Aorta (tissue), 5 donors: ENCODE data around the gene ARSJ. TPM values are rescaled to one million over a fixed set of nuclear protein-coding genes. Genes with fewer than 3 reads are reported as not detected.

ENCODE experiments used
- ATAC-seq: fragments of 200-7000 bp; cut with Tn5 transposase; one replicate; pipeline ENCODE4 v1.9.1; 2022; ENCODE audit warnings: moderate library complexity; ENCODE audit not compliant: low FRiP score
- DNase-seq, 2 donors: peaks; one replicate each; pipeline ENCODE4 v3.0.0-alpha.2; 2020
- H3K27ac ChIP-seq, 2 donors: one replicate each; pipeline ENCODE4 v1.5.1; 2013; ENCODE audit warnings: low read length in 2 of 2, mild to moderate bottlenecking in 2 of 2, moderate library complexity in 2 of 2, control low read depth in 1 of 2, inconsistent platforms in 1 of 2, low read depth in 1 of 2
- H3K27me3 ChIP-seq, 2 donors: one replicate each; pipeline ENCODE4 v1.6.1; 2013; ENCODE audit warnings: control low read depth in 1 of 2, low read length in 1 of 2, mild to moderate bottlenecking in 1 of 2, moderate library complexity in 1 of 2; ENCODE audit not compliant: insufficient read depth in 2 of 2, control insufficient read depth in 1 of 2
- H3K36me3 ChIP-seq, 2 donors: one replicate each; pipeline ENCODE4 v1.6.1; 2013; ENCODE audit warnings: control low read depth in 1 of 2, low read length in 1 of 2, mild to moderate bottlenecking in 1 of 2; ENCODE audit not compliant: insufficient read depth in 2 of 2, control insufficient read depth in 1 of 2
- H3K4me1 ChIP-seq, 2 donors: one replicate each; pipeline ENCODE4 v1.6.1; 2013; ENCODE audit warnings: low read length in 2 of 2, control low read depth in 1 of 2, mild to moderate bottlenecking in 1 of 2, moderate library complexity in 1 of 2; ENCODE audit not compliant: insufficient read depth in 2 of 2, control insufficient read depth in 1 of 2
- H3K4me3 ChIP-seq, 2 donors: one replicate each; pipeline ENCODE4 v1.5.1; 2013; ENCODE audit warnings: low read length in 2 of 2, control low read depth in 1 of 2, mild to moderate bottlenecking in 1 of 2
- H3K9me3 ChIP-seq: one replicate; pipeline ENCODE4 v1.6.1; 2013; ENCODE audit warnings: mild to moderate bottlenecking, low read length; ENCODE audit not compliant: control insufficient read depth
- WGBS, 2 donors: extraction: QIAGEN DNeasy Blood & Tissue Kit; methylation state at CpG; one replicate each; pipeline ENCODE4 v1.1.7; 2013; 5-methylcytosine and 5-hydroxymethylcytosine counted together
- intact Hi-C, 2 donors: fragments of 100-400 bp; cut with DNase I; formaldehyde crosslinking; loops; one replicate each; pipeline versions ENCODE4 v1.14.2 to v1.15.0; 2022
- polyA plus RNA-seq, 2 donors: library from polyadenylated mRNA; stranded (reverse); fragments of 200-250 nt; gene quantifications; one replicate each; pipeline ENCODE4 v1.2.3, GENCODE V29; 2013
- total RNA-seq, 2 donors: library from RNA; stranded (reverse); fragmentation: NEBNext Ultra II Directional; extraction: Animal tissue kit (Norgen Biotek cat#: 25700); gene quantifications; one replicate each; pipeline ENCODE4 v1.2.1, GENCODE V29; 2021
- donor health status: healthy with polysubstance abuse.
- donor health status: Bipolar disorder and iron deficiency.
- donor health status: DM: no; HTN: no; CAD: no.
- donor health status: DM: no; HTN: no; CAD: no.
- donor health status: DM: yes; HTN: yes; CAD: no.

The ARSJ gene
- total and polyA plus RNA-seq, 4 donors = 4.5 to 42.4 (median 9.2) TPM

- no peak overlapping the region for H3K27ac ChIP-seq
- H3K4me3 ChIP-seq = no peak overlapping the region
- H3K4me1 ChIP-seq = peaks cover 0 to 3% of the 10 kb centered on the region in 2 donors
- no peaks in the 10 kb centered on the region for H3K27me3 ChIP-seq
- intact Hi-C loops = loop anchor here in 1 of 2 donors (5.0 kb wide), 1 partner anchor 86 kb away; no protein-coding TSS in a partner anchor
- no peaks in the 10 kb centered on the region for H3K9me3 ChIP-seq
- H3K36me3 ChIP-seq = no peaks in the 10 kb centered on the region
- no peak for ATAC-seq
- no peak for DNase-seq
These were observed 105.9 kb downstream of the ARSJ start for GRCh38 chr4:113873508-113873907.

DNA sequence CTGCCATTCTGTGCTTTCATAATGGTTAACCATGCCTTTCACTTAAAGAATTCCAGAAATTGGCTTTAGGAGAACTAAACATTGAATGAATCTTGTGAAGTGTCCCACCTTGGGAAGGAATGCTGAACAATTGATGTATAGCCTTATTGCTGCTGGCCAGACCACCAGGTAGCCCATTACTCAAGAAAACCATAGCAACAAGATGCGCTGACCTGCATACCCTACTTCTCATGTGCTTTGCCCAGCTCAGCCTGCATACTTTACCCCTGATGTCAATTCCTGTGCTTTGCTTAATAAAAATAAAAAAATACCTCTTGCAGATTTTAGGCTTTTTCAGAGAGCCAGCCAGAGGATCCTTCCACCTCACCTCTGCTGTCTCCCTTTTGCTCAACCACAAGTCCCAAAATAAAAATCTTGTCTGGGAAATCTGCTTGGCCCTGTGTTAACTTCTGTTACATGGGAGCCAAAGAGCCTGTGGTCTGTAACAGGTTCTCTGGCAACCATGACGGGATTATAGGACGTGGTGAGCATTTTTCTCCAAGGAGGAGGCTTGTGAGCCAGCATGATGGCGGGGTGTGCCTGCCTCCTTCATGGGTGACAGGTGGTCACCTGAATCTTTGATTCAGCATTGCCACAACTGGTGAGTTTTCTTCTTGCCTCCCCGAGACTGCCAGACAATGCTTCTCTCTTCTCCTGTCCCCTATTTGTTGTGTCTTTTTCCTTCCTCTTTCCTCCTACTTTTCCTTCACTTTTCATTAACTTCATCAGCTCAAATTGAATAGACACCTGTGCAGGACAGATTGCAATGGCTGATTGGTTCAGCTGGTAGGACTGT lies 106.8 kb downstream of the ARSJ start:
- intact Hi-C loops = loop anchor here in 1 of 2 donors (5.0 kb wide), 1 partner anchor 85 kb away; no protein-coding TSS in a partner anchor
- no peak for ATAC-seq
- no peaks in the 10 kb centered on the region for H3K27me3 ChIP-seq
- no peak for DNase-seq
- H3K4me3 ChIP-seq = no peak overlapping the region
- WGBS, 2 donors = 63 to 67% methylated on average over 5 of the region's 5 CpGs
- no peaks in the 10 kb centered on the region for H3K9me3 ChIP-seq
- peaks cover 0 to 3% of the 10 kb centered on the region in 2 donors for H3K4me1 ChIP-seq
- no peaks in the 10 kb centered on the region for H3K36me3 ChIP-seq
- no peak overlapping the region for H3K27ac ChIP-seq

- H3K4me1 ChIP-seq = peaks cover 0 to 3% of the 10 kb centered on the region in 2 donors
- WGBS, 2 donors = 95 to 100% methylated on average over 1 of the region's 1 CpG
- no peak for ATAC-seq
- H3K4me3 ChIP-seq = no peak overlapping the region
- no peak overlapping the region for H3K27ac ChIP-seq
- H3K27me3 ChIP-seq = no peaks in the 10 kb centered on the region
- H3K9me3 ChIP-seq = no peaks in the 10 kb centered on the region
- DNase-seq = no peak
- no peaks in the 10 kb centered on the region for H3K36me3 ChIP-seq
- intact Hi-C loops = loop anchor here in 1 of 2 donors (5.0 kb wide), 1 partner anchor 84 kb away; no protein-coding TSS in a partner anchor
These were observed 108.4 kb downstream of the ARSJ start for GRCh38 chr4:113871080-113871479.

DNA sequence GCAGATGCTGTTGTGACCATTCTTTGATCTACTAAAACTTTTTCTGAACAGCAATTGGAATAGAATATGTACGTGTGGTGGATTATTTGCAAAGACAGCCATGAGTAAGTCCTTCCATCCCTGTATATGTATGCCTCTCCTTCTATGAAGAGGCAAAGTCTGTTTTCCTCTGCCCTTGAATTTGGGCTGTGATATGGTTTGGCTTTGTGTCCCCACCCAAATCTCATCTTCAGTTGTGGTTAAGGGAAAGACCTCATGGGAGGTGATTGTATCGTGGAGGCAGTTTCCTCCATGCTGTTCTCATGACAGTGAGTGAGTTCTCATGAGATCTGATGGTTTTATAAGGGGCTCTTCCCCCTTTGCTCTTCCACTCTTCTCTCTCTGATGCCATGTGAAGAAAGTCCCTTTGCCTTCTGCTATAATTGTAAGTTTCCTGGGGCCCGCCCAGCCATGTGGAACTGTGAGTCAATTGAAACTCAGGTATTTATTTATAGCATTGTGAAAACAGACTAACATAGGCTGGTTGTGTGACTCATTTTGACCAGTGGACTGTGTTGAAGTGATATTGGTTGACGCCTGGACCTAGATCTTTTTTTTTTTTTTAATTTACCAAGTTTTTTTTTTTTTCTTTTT lies 109.6 kb downstream of the ARSJ start:
- ATAC-seq (no peak), DNase-seq (peak in 1 of 2 donors; percentile 57)
- intact Hi-C loops = loop anchor here in 1 of 2 donors (5.0 kb wide), 1 partner anchor 83 kb away; no protein-coding TSS in a partner anchor
- no peak overlapping the region for H3K4me3 ChIP-seq
- no peak overlapping the region for H3K27ac ChIP-seq
- 62 to 63% methylated on average over 4 of the region's 4 CpGs for WGBS, 2 donors
- H3K27me3 ChIP-seq = no peaks in the 10 kb centered on the region
- H3K9me3 ChIP-seq = no peaks in the 10 kb centered on the region
- no peaks in the 10 kb centered on the region for H3K36me3 ChIP-seq
- peaks cover 0 to 3% of the 10 kb centered on the region in 2 donors for H3K4me1 ChIP-seq

- WGBS, 2 donors = 71 to 79% methylated on average over 2 of the region's 2 CpGs
- no peak overlapping the region for H3K4me3 ChIP-seq
- H3K4me1 ChIP-seq = no peaks in the 10 kb centered on the region
- no peak for ATAC-seq
- H3K27me3 ChIP-seq = no peaks in the 10 kb centered on the region
- H3K9me3 ChIP-seq = no peaks in the 10 kb centered on the region
- H3K36me3 ChIP-seq = no peaks in the 10 kb centered on the region
- H3K27ac ChIP-seq = no peak overlapping the region
- DNase-seq = no peak
- intact Hi-C loops = no loop called here
These were observed 112.8 kb downstream of the ARSJ start for GRCh38 chr4:113866611-113867010.

GRCh38 chr4:113858924-113859323 lies 120.5 kb downstream of the ARSJ start:
- WGBS, 2 donors = 39 to 40% methylated on average over 1 of the region's 1 CpG
- intact Hi-C loops = no loop called here
- ATAC-seq = no peak
- Histone ChIP-seq H3K27ac (no peak overlapping the region), H3K9me3 (no peaks in the 10 kb centered on the region), H3K4me1 (no peaks in the 10 kb centered on the region), H3K36me3 (no peaks in the 10 kb centered on the region), H3K4me3 (no peak overlapping the region), H3K27me3 (no peaks in the 10 kb centered on the region)
- DNase-seq = no peak

- no peak overlapping the region for H3K27ac ChIP-seq
- DNase-seq (no peak), ATAC-seq (no peak)
- intact Hi-C loops = no loop called here
- H3K9me3 ChIP-seq = no peaks in the 10 kb centered on the region
- H3K36me3 ChIP-seq = no peaks in the 10 kb centered on the region
- no peaks in the 10 kb centered on the region for H3K27me3 ChIP-seq
- no peak overlapping the region for H3K4me3 ChIP-seq
- 76 to 78% methylated on average over 5 of the region's 5 CpGs for WGBS, 2 donors
- no peaks in the 10 kb centered on the region for H3K4me1 ChIP-seq
These were observed 127.6 kb downstream of the ARSJ start for GRCh38 chr4:113851816-113852215.
